Heart right ventricle (tissue), 16 donors: ENCODE data around the gene IMMT. TPM values are rescaled to one million over a fixed set of nuclear protein-coding genes. Genes with fewer than 3 reads are reported as not detected.

Experiments
- ATAC-seq, 8 donors: fragments of 200-7000 bp; cut with Tn5 transposase; one replicate each; pipeline ENCODE4 v1.9.1; 2020; ENCODE audit warnings: mild to moderate bottlenecking in 8 of 8, moderate library complexity in 8 of 8, moderate number of reproducible peaks in 1 of 8
- DNase-seq, 2 donors: peaks; one replicate each; pipeline ENCODE4 v3.0.0-alpha.2; 2020
- H3K27ac ChIP-seq, 10 donors: fragments of 200-600 bp; sonication (generic) in 2 of 10; one replicate each; pipeline versions ENCODE4 v1.5.0 to v1.8.0; 2020 to 2022; ENCODE audit warnings: mild to moderate bottlenecking in 3 of 10
- H3K27me3 ChIP-seq, 7 donors: fragments of 200-600 bp; one replicate each; pipeline ENCODE4 v1.8.0; 2021 to 2022; ENCODE audit warnings: mild to moderate bottlenecking in 2 of 7
- H3K36me3 ChIP-seq, 9 donors: fragments of 200-600 bp; sonication (generic) in 1 of 9; one replicate each; pipeline versions ENCODE4 v1.5.0 to v1.8.0; 2020 to 2022; ENCODE audit warnings: mild to moderate bottlenecking in 2 of 9
- H3K4me1 ChIP-seq, 9 donors: fragments of 200-600 bp; sonication (generic) in 1 of 9; one replicate each; pipeline versions ENCODE4 v1.5.0 to v1.8.0; 2020 to 2022; ENCODE audit warnings: mild to moderate bottlenecking in 4 of 9
- H3K4me3 ChIP-seq, 10 donors: fragments of 200-600 bp; sonication (generic) in 2 of 10; one replicate each; pipeline versions ENCODE4 v1.5.0 to v1.8.0; 2020 to 2022; ENCODE audit warnings: mild to moderate bottlenecking in 7 of 10, moderate library complexity in 2 of 10
- H3K9me3 ChIP-seq, 11 donors: fragments of 200-600 bp in 10 of 11; sonication (generic) in 2 of 11; one replicate each; pipeline versions ENCODE4 v1.5.0 to v1.8.0; 2013 to 2022; ENCODE audit warnings: mild to moderate bottlenecking in 2 of 11, control low read depth in 1 of 11, moderate library complexity in 1 of 11
- CTCF ChIP-seq, 9 donors: fragments of 200-600 bp; sonication (generic) in 2 of 9; IDR thresholded peaks; one replicate each; pipeline versions ENCODE4 v1.5.0 to v1.8.0; 2021 to 2022; ENCODE audit warnings: antibody characterized with exemption in 9 of 9, mild to moderate bottlenecking in 5 of 9, moderate library complexity in 1 of 9
- WGBS, 2 donors: extraction: QIAGEN DNeasy Blood & Tissue Kit; methylation state at CpG; one replicate each; pipeline ENCODE4 v1.1.7; 2013; ENCODE audit warnings: inconsistent platforms in 1 of 2; 5-methylcytosine and 5-hydroxymethylcytosine counted together
- intact Hi-C, 10 donors: fragments of 100-400 bp; cut with DNase I; formaldehyde crosslinking; loops; one replicate each; pipeline versions ENCODE4 v1.11.1 to v1.14.2; 2022
- microRNA-seq, 2 donors: library from miRNA; unstranded; fragments of <30 nt; microRNA quantifications; one replicate each; pipeline ENCODE4 v1.2.0, GENCODE V29; 2021
- polyA plus RNA-seq, 2 donors: library from polyadenylated mRNA; stranded (reverse); fragments of 200-250 nt; gene quantifications; one replicate each; pipeline ENCODE4 v1.2.3, GENCODE V29; 2013
- total RNA-seq, 10 donors: library from RNA; stranded (reverse); fragmentation: NEBNext Ultra II Directional in 3 of 10; extraction: Animal tissue kit (Norgen Biotek cat#: 25700) in 3 of 10; gene quantifications; one replicate each; pipeline versions ENCODE4 v1.2.1 to v1.2.4, GENCODE V29; 2021 to 2023
- donor health status: Arrhythmogenic right ventricular cardiomyopathy.
- donor health status: ischemic (EF 13 %, LVEDD 7.1; RV severe dilation, severe dysfunction).
- donor health status: healthy with polysubstance abuse.
- donor health status: DM: no; HTN: yes; CAD: no.
- donor health status: DM: no; HTN: no; CAD: no.
- donor health status: ischemic (EF 25% LVEDD 6.9; RV normal size, moderate dysfunction).
- donor health status: ischemic (EF 25% LVEDD 5.7; RV mildly dilated, moderate dysfunction).
- donor health status: healthy.
- donor health status: DM: yes; HTN: yes; CAD: no.
- donor health status: Ischemic cardiomyopathy.
- donor health status: ischemic (EF 35%, LVEDD 5.7; RV mildly dilated, moderate dysfunction).
- donor health status: nonischemic (EF 11% LVEDD 7.7; RV severe dilation, severe dysfunction).
- donor health status: DM: yes; HTN: yes; CAD: no.
- donor health status: PGD.
- donor health status: ischemic (EF 29% LVEDD 5.4; RV normal size, mild dysfunction).
- donor health status: nonischemic (EF 23%, LVEDD 6.1; RV moderate dilation, normal function).

The IMMT gene
- total and polyA plus RNA-seq, 12 donors, result 48.2 to 333 (median 298) TPM

GRCh38 chr2:86097114-86097896 lies 98.0 kb downstream of the IMMT start:
- Histone ChIP-seq H3K27ac (no peak overlapping the region), H3K4me3 (no peak overlapping the region), H3K27me3 (no peaks in the 10 kb centered on the region), H3K36me3 (peaks cover 0 to 95% (median 23%) of the 10 kb centered on the region in 9 donors), H3K9me3 (no peaks in the 10 kb centered on the region), H3K4me1 (no peaks in the 10 kb centered on the region)
- ATAC-seq, result no peak
- DNase-seq, result no peak
- 94 to 98% methylated on average over 3 of the region's 3 CpGs for WGBS, 2 donors
- intact Hi-C loops, result no loop called here
- no peak for TF ChIP-seq CTCF (IDR thresholded peaks at IDR 0.05)

DNA sequence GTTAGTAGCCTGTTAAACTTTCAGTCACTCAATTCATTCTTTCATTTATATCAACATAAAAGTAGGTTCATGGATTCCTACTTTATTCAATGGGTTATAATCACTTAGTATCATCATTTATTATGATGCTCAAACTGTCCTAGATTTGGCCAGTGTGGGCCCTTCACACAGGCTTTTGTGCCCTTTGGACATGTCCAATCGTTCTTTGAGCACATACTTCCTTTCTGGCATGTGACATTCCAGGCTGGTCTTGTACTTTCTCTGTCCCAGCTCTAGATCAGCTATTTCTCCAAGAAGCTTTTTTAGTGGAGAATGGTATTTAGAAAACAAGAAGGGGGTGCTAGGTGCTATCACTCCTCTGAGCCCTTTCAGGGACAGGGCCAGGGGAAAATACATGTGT lies 101.0 kb downstream of the IMMT start:
- 51 to 57% methylated on average over 1 of the region's 1 CpG for WGBS, 2 donors
- intact Hi-C loops, result no loop called here
- H3K36me3 ChIP-seq, result peaks cover 0 to 100% (median 33%) of the 10 kb centered on the region in 9 donors

More for the DNA sequence above, 101.0 kb downstream of the IMMT start:
- H3K4me1 ChIP-seq, result no peaks in the 10 kb centered on the region
- ATAC-seq, result no peak
- H3K9me3 ChIP-seq, result no peaks in the 10 kb centered on the region
- H3K27me3 ChIP-seq, result no peaks in the 10 kb centered on the region
- no peak overlapping the region for H3K27ac ChIP-seq
- H3K4me3 ChIP-seq, result no peak overlapping the region
- no peak for TF ChIP-seq CTCF (IDR thresholded peaks at IDR 0.05)
- no peak for DNase-seq

Small RNAs within 50 kb of the gene (microRNA-seq; reads per million reads assigned to microRNA genes)
- gene MIR4779, result 0 reads per million in 2 donors

Other genes starting within 250 kb of the IMMT start
- 10 to 100 TPM; 15.4 to 25.8 (median 21.9) TPM for gene POLR1A, start 89.6 kb downstream of the IMMT start, total RNA-seq
- gene POLR1A, start 89.6 kb downstream of the IMMT start, polyA plus RNA-seq, result 1 to 10 TPM; 3.9 to 4.0 TPM
- gene PTCD3, start 89.2 kb downstream of the IMMT start, total RNA-seq, result 100 to 1,000 TPM; 117 to 232 (median 159) TPM
- gene PTCD3, start 89.2 kb downstream of the IMMT start, polyA plus RNA-seq, result 10 to 100 TPM; 30.2 to 32.0 TPM
- gene MRPL35, start 4.0 kb upstream of the IMMT start, total RNA-seq, result 100 to 1,000 TPM in 7 of 10 donors, 10 to 100 TPM in 3; 72.5 to 147 (median 113) TPM
- gene MRPL35, start 4.0 kb upstream of the IMMT start, polyA plus RNA-seq, result 10 to 100 TPM; 31.8 to 49.1 TPM
- gene REEP1, start 142.2 kb upstream of the IMMT start, total RNA-seq, result 10 to 100 TPM; 15.2 to 30.5 (median 26.2) TPM
- gene REEP1, start 142.2 kb upstream of the IMMT start, polyA plus RNA-seq, result 10 to 100 TPM; 15.4 to 20.9 TPM
- 10 to 100 TPM; 24.8 to 53.7 (median 35.0) TPM for gene KDM3A, start 245.9 kb upstream of the IMMT start, total RNA-seq
- 10 to 100 TPM; 17.1 to 29.7 TPM for gene KDM3A, start 245.9 kb upstream of the IMMT start, polyA plus RNA-seq